ENCODE measurements around the gene DUOXA2.

DUOXA2 gene

DNA sequence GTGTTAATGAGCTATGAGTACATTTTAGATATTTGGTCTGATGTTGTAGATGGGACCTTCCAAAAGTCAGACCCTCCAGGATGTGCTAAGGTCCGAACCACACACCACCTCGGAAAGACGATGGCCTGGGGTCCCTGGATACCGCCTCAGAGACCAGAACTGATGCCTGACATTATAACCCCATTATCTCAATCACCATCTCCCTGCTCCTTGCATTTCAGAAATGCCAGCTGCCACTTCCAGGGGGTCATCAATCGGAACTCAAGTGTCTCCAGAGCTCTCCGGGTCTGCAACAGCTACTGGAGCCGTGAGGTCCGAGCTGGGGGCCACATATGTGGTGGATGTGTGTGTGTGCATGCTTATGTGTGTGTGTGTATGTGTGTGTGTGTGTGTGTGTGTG, 23.6 kb downstream of the DUOXA2 start:
- no peak for DNase-seq

DNA sequence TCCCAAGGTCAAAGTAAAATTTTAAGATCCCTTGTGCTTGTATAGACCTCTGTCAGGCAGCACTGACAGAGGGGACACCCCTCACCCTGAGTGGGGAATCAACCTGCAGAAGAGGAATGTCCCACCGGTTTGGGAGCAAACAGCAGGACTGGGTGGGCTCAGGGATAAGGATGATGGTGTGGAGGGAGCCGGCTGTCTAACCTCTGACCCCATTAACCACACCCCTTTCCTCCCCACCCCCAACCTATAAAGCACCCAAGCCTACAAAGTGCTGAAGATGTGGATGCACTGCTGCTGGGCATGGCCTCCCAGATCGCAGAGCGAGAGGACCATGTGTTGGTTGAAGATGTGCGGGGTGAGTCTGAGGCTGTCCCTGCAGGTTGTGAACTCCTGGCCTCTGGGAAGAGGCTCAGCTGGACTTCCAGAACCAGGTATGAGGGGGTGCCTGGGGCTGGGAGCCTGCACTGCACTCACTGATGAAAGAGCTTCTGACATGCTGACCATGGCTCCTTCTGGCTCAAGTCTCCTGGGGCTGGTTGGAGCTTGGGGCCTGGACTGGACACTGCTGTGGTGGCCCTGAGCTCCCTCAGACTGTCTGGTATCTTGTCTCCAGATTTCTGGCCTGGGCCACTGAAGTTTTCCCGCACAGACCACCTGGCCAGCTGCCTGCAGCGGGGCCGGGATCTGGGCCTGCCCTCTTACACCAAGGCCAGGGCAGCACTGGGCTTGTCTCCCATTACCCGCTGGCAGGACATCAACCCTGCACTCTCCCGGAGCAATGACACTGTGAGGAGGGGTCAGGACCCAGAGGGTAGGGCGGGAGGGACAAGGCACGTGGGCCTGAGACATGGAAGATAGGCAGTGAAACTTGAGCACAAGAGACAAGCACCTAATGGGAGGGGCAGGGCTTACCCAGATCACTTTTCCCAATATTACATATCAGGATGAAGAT, 25.0 kb downstream of the DUOXA2 start:
- no peak for DNase-seq

DNA sequence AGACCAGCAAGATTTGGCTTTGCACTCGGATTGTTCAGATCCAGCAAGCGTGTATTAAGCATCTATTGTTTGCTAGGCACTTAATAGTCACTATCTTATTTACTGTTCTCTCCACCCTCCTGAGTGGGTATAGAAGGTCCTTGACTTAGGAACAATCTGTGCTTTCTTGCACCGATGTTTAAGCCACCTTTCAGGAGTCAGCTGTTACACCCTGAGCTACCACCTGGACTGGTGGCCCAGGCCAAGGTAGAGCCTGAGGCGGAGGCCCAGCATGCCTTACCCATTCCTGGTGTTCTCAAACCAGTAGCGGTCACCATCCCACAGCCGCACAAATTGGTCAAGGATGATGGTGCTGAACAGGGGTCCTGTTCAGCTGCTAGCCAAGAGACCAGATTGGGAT, 25.6 kb downstream of the DUOXA2 start:
- DNase-seq = no peak

DNA sequence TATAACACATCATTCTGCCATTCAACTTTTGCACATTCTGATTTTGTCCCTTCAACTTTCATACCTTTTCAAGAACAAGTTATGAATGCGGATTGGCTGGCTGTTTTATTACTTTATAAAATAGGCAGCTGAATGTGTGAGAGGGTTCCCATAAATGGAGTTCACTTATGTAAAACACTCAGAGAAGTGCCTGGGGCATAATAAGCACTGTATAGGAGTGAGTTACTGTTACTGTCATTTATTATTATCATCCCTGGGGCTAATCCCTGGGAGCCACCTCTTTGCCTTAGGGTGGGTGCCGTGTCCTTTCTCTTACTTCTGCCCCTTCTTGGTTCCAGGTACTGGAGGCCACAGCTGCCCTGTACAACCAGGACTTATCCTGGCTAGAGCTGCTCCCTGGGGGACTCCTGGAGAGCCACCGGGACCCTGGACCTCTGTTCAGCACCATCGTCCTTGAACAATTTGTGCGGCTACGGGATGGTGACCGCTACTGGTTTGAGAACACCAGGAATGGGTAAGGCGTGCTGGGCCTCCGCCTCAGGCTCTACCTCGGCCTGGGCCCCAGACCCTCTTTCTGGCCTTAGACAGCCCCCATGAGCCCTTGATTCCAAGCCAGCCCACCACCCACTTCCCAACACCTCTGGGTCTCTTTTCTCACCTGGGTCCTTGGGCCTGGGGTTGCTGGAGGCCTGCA, 26.6 kb downstream of the DUOXA2 start:
- DNase-seq = no peak

DNA sequence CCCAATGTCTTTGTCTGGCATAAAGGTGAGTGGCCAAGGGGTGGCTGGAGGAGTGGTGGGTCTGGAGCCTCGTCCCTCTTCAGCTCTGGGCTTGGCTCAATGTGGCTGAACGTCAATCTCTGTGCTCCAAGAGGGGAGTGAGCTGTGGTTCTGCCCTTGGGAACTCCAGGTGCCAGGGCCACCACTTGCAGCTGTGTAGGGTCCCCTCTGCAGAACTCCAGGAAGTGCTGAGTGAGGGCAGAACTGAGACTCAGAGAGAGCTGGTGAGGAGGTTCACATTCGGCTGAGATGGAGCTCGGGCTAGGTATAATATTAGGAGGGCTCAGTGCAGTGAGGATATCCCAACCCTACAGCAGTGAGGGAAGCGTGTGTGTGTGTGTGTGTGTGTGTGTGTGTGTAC, 27.3 kb downstream of the DUOXA2 start:
- DNase-seq = no peak

DNA sequence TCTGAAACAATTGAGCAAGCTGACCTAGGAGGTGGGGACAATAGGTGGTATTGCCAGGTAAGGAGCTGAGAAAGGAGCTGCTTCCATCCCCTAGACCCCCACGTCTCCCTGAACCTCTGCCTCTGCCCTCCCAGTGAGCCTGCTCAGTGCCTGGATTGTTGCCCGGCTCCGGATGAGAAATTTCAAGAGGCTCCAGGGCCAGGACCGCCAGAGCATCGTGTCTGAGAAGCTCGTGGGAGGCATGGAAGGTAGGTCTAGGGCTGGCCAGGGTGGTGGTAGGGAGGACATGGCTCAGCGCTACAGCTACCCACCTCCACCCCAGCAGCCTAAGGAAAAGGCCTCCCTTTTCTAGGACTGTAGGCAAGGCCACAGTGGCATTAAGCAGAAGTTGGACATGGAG, 28.9 kb downstream of the DUOXA2 start:
- no peak for DNase-seq

DNA sequence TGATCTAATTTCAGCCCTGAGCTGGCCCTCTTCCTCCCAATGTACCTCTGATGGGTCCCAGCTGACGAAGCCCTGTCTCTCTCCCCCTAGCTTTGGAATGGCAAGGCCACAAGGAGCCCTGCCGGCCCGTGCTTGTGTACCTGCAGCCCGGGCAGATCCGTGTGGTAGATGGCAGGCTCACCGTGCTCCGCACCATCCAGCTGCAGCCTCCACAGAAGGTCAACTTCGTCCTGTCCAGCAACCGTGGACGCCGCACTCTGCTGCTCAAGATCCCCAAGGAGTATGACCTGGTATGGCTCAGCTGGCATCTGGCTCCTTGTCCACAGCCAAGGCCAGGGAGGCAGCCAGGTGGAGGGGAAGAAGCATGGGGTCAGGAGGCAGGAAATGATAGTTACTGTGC, 29.8 kb downstream of the DUOXA2 start:
- no peak for DNase-seq

DNA sequence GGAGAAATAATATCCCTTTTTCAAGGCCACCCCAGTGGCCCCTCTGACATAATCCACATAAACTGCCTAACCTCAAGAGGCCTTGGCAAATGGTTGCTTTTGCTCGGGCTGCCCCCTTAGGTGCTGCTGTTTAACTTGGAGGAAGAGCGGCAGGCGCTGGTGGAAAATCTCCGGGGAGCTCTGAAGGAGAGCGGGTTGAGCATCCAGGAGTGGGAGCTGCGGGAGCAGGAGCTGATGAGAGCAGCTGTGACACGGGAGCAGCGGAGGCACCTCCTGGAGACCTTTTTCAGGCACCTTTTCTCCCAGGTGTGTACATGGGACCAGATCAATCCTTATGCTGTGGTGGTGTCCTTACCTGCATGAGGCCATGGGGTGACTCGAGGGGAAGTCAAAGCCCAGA, 30.6 kb downstream of the DUOXA2 start:
- DNase-seq = no peak

DNA sequence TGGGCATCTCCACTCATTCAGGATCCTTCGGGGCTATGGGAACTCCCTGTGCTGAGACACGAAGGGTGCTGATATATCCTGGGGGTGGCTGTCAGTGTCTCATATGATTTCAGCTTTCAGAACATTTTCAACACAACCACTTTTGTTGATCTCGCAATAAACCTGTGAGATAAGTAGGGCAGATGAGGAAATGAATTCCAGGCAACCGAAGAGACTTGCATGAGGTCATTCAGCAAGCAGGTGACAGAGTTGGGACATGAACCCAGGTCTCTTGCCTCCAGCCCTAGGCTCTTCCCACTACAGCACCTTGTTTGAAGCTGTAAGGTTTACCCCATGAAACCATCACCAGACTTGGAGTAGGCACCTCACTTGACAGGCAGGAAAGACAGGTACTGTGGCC, 32.3 kb downstream of the DUOXA2 start:
- DNase-seq = no peak

DNA sequence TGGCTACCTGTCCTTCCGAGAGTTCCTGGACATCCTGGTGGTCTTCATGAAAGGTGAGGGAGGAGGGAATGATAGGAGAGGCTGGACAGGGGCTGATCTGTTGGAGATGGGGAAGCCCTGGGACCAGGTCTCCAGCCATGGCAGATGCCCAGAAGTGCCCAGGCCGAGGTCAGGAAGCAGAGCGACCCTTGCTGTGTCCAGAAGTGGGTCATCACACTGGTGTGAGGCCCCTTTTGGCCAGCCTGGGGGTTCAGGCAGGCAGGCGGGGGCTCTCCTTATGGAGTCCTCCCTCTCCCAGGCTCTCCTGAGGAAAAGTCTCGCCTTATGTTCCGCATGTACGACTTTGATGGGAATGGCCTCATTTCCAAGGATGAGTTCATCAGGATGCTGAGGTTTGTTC, 33.5 kb downstream of the DUOXA2 start:
- DNase-seq = no peak

DNA sequence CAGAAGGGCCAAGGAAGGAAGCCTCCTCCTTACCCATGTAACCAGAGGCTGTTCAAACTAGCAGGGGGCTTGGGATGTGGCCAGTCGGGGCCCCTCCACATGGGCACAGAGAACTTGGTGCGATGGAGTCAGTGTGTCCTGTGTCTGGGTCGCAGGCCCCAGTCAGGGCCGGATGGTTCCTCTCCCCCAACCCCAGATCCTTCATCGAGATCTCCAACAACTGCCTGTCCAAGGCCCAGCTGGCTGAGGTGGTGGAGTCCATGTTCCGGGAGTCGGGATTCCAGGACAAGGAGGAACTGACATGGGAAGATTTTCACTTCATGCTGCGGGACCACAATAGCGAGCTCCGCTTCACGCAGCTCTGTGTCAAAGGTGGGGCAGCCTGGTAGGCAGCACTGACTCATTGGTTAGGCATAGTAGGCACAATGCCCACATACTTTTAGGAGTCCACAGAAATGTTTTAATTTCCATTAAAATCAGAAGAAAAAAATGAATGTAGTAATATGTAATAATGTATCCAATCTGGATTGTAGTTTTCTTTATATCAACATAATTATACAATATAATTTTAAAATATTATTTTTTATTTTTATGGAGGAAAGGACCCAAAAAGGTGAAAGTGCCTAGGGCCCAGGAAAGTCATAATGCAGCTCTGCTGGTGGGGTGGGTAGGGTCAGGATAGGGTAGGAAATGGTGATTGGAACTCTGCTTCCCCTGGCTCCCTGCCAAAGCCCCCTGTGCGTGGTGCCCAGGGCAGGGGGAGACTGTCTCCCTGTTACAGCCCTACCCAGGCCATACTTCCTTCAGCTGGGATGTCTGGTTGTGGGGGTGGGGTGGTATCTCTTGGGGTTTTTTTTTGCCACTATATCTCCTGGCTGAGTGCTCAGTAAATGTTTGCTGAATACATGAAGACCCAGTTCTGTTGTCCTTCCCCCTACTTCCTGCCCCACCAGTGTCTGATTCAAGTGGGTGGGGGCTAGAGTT, 34.2 kb downstream of the DUOXA2 start:
- DNase-seq = no peak

DNA sequence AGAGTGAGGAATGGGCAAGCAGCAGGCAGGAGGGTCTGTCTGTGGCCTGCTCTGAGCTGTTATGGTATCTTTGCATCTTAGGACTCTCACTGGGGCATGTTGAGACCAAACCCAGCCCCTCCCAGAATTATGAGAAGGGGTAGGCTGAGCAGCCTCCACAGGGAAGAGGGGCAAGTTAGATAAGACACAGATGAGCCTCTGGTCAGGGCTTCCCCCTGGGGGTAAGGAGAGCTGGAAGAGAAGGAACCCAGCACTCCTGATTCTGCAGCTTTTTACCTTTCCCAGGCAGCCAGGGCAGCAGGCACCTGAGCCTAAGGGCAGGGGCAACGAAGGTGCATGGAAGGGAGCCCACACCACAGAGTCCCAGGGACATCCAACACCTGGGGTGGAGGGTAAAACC, 34.9 kb downstream of the DUOXA2 start:
- no peak for DNase-seq

DNA sequence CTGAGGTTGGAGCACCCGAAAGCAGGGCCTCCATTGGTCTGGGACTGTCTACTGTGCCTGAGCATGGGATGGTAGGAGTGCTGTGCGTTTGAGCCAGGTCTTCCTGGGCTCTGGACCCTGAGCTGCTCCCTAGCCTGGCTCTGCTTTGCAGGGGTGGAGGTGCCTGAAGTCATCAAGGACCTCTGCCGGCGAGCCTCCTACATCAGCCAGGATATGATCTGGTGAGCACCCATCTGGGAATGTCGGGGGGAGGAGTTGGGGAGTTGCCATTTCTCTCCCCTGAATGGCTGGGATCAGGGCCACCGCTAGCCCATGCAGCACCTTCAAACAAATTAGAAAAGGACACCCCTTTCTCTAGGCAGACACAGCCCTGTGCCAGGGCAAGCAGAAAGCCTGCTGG, 36.4 kb downstream of the DUOXA2 start:
- no peak for DNase-seq

DNA sequence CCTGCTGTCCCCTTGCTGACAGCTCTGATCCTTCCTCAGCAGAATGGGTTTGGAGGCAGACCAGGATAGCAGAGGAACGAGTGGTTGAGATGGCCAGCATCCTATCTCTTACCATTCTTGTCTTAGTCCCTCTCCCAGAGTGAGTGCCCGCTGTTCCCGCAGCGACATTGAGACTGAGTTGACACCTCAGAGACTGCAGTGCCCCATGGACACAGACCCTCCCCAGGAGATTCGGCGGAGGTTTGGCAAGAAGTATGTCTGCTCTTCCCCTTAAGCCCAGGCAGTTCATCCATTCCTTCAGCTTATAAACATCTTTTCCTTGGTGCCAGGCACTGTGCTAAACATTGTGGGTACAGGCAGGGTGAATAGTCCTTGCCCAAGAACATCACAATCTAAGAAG, 36.9 kb downstream of the DUOXA2 start:
- DNase-seq = no peak

DNA sequence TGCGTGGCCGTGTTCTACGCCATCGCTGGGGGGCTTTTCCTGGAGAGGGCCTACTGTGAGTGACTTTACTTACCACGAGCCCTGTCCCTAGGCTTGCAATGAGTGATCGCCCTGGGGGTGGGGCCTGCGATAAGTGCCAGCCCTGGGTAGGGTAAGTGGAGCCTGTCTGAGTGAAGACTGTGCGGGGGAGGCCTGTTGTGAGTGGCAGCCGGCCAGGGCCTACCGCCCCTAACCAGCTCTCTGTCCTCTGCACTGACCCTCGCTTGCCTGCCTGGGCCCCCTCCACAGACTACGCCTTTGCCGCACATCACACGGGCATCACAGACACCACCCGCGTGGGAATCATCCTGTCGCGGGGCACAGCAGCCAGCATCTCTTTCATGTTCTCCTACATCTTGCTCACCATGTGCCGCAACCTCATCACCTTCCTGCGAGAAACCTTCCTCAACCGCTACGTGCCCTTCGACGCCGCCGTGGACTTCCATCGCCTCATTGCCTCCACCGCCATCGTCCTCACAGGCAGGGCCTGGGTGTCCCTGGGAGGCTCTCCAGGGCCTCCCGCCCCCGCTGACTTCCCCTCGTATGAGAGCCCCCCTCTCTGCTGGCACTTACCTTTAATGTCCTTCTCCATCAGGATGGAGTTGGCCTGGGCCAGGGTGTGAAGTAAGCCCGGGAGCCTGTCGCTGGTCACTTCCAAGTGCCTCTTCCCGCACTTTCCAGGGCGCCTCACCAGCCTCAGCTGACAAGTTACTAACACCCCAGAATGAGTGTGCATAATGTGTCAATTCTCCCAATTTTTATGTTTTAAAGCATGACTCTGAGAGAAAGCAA, 38.1 kb downstream of the DUOXA2 start:
- DNase-seq = no peak

DNA sequence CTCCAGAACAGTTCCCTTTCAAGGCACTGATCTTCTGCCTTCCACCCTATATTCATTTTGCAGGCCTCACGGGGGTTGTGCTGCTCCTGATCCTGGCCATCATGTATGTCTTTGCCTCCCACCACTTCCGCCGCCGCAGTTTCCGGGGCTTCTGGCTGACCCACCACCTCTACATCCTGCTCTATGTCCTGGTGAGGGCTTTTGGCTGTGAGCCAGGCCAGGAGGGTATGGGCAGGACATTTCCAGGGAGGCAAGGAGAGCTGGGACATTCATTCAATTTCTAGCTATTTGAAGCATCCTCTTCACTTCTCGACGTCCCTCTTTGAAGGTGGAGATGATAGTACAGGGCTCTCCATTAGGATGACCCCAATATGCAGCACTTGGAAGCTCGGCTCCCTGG, 41.6 kb downstream of the DUOXA2 start:
- no peak for DNase-seq

DNA sequence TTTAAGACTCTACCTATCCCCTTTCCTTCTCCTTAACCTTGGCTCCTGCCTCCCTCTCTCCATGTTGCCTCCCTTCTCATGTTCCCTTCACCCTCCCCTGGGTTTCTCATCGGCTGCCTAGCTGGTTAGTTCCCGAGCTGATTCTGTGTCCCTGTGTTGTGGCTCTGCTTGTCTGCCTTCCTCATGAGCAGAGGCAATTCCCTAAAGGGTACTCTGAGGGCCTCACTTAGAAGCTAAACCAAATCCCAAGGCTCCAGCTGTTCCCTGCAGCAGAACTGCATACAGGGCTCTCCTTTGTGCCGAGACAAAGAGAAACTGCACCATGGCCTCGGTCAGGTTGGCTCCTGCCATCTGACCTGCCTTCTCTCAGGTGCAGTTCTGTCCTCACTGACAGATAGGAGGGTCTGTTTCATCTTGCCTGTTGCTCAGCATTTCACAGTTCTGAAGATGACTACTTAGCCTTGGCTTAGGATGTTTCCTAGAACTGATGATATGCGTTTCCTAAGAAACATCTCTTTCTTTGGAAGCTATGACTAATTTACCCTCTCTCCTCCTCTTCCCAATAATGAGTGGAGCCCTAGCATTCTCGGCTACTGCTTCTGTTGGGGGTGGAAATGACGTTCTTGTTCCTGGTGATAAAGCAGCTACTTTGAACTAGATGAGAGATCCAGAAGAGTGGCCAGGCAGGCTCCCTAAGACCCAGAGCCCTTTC, 42.8 kb downstream of the DUOXA2 start:
- DNase-seq = no peak

DNA sequence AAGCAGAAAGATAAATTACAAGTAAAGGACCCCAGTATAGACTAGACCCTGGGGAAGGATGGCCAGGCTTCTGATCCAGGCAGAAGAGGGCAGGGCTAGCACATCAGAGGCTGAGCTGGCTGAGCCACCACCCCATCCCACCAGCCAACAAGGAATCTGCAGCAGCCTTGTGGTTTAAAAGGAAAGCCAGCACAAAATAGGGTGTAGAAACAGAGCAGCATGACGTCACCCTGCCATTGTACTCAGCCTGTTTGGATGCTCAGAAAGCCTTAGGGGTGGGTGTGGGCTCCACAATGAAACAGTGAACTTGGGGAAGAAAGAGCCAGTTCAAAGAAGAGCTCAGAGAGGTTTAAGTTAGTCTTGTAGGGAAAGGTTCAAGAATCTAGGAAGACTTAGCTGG, 43.8 kb downstream of the DUOXA2 start:
- no peak for DNase-seq

DNA sequence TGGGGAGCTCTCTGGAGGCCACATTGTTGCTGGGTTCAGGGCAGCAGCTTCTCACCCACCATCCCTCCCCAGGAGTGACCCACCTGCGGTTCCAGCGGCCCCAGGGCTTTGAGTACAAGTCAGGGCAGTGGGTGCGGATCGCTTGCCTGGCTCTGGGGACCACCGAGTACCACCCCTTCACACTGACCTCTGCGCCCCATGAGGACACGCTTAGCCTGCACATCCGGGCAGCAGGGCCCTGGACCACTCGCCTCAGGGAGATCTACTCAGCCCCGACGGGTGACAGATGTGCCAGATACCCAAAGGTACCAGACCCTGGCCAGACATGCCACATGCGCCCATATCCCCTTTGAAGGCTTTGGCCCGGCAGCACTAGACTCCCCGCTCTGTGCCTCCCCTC, 47.5 kb downstream of the DUOXA2 start:
- no peak for DNase-seq

DNA sequence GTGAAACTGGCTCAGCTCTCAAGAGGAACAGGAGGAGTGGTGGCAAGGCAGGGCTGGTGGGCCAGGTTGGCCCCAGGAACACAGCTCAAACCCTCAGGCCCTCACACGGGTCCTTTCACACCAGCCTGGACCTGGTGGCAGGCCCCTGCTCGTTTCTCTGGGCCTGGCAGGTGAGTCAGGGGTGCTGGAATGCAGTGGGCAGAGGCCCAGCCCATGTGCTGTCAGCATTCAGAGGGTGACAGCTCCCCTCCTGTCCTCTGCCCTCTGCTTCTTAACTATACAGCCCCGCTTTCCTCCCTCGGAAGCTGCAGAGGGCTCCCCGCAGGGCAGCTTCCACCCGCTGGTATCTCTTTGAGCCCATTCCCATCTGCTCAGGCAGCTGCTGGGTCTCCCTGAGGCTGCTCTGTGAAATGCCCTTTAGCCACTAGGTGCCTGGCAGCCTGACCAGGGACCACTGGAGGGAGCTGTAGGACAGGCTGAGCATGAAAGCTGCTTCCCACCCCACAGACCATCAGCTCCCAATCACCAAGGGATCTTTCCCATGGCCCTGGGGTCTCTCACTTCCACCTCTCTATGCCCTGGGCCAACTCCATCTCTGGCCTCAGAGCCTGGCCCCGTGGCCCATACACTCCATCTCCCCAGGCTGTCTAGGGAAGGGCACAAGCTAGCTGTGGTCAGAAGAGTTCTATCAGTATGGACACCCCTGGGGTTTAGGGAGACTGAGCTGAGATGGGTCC, 48.8 kb downstream of the DUOXA2 start:
- peak; percentile 84 for DNase-seq

DNA sequence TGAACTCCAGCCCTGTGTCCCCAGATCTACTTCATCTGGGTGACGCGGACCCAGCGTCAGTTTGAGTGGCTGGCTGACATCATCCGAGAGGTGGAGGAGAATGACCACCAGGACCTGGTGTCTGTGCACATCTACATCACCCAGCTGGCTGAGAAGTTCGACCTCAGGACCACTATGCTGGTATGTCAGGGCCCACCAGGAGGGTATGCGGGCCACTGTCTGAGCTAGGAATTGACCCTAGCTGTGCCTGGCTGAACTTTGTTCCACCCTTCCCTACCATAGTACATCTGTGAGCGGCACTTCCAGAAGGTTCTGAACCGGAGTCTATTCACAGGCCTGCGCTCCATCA, 49.4 kb downstream of the DUOXA2 start:
- DNase-seq = no peak

Measured in right forelimb (tissue), 1 donor.